8988T (cell line): ENCODE results near the gene TRIM65.

Experiments used
- DNase-seq: peaks from one replicate; pipeline ENCODE4 v3.0.0; 2011

The TRIM65 gene

GRCh38 chr17:75896415-75897159 is at the start of gene TRIM65:
Gene TRIM65 (minus strand): TSS chr17:75896951. CDS start chr17:75896937, 14 bp downstream.
- DNase-seq, result peak; percentile 77

GRCh38 chr17:75945211-75945610 is 48.5 kb upstream of the TRIM65 start:
- DNase-seq, result no peak

- DNase-seq, result no peak
Observed at GRCh38 chr17:75943491-75943890, 46.7 kb upstream of the TRIM65 start.

- DNase-seq, result no peak
Observed at GRCh38 chr17:75942473-75942872, 45.7 kb upstream of the TRIM65 start.

- no peak for DNase-seq
Observed at GRCh38 chr17:75941442-75941819, 44.7 kb upstream of the TRIM65 start.

GRCh38 chr17:75940727-75941441 is 44.1 kb upstream of the TRIM65 start, which contains the start of gene FBF1:
Gene FBF1 (minus strand): TSS chr17:75941042. CDS start chr17:75938149, 2,893 bp downstream.
- peak; percentile 81 for DNase-seq

- DNase-seq, result no peak
Observed at GRCh38 chr17:75937652-75938051, 40.9 kb upstream of the TRIM65 start.

- DNase-seq, result no peak
Observed at GRCh38 chr17:75933808-75934207, 37.1 kb upstream of the TRIM65 start.

GRCh38 chr17:75932852-75933251 is 36.1 kb upstream of the TRIM65 start:
- DNase-seq, result no peak

- DNase-seq, result no peak
Observed at GRCh38 chr17:75931062-75931461, 34.3 kb upstream of the TRIM65 start.

- DNase-seq, result peak; percentile 63
Observed at GRCh38 chr17:75927286-75927922, 30.7 kb upstream of the TRIM65 start.

- no peak for DNase-seq
Observed at GRCh38 chr17:75926456-75926855, 29.7 kb upstream of the TRIM65 start.

GRCh38 chr17:75925912-75926311 is 29.2 kb upstream of the TRIM65 start:
- no peak for DNase-seq

GRCh38 chr17:75925103-75925502 is 28.4 kb upstream of the TRIM65 start:
- no peak for DNase-seq

- DNase-seq, result no peak
Observed at GRCh38 chr17:75922963-75923874, 26.5 kb upstream of the TRIM65 start.

GRCh38 chr17:75922173-75922961 is 25.6 kb upstream of the TRIM65 start:
- DNase-seq, result no peak

GRCh38 chr17:75921596-75921995 is 24.8 kb upstream of the TRIM65 start:
- DNase-seq, result no peak

GRCh38 chr17:75920045-75920560 is 23.4 kb upstream of the TRIM65 start:
- no peak for DNase-seq

- no peak for DNase-seq
Observed at GRCh38 chr17:75919611-75920010, 22.9 kb upstream of the TRIM65 start.

- no peak for DNase-seq
Observed at GRCh38 chr17:75917917-75918445, 21.2 kb upstream of the TRIM65 start.
